ENCODE results near the gene TXNDC2.
"Not testable (repeated sequence)": the region's sequence is repeated elsewhere in the genome, so short reads cannot be mapped to it uniquely, and the experiment has no call there.

TXNDC2 gene

DNA sequence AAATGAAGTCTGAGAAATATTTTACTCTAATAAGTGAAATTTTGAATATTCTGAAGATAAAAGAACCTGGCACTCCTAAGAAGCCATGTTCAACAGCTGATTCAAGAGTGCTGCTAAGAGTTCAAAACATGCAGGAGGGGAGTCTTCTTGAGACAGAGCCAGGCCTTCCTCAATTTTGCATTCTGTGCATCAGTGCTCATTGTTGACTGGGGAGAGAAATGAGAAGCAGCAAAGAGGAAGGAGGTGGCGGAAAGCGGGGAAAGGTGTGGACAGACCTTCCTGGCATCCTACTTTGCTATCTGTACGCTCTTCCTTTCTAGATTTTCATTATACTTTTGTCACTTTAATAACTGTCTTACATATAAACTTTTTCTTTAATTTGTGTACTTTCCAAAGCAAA is 29.7 kb upstream of the TXNDC2 start:
- Histone ChIP-seq H3F3A (ENCODE audit: low read depth) (no peaks in the 10 kb centered on the region), H3K9me3 (ENCODE audit: insufficient read depth, low read depth, low read length) (no peaks in the 10 kb centered on the region), H3K36me3 (ENCODE audit: insufficient read depth, low read length) (no peaks in the 10 kb centered on the region), H2AFZ (ENCODE audit: low read length) (no peak overlapping the region), H3K4me3 (ENCODE audit: low read length, poor library complexity, severe bottlenecking) (no peak overlapping the region), H4K20me1 (ENCODE audit: insufficient read depth, low read length, poor library complexity, severe bottlenecking) (no peaks in the 10 kb centered on the region), H3K79me2 (ENCODE audit: insufficient read depth, low read length) (no peaks in the 10 kb centered on the region), H3K27me3 (ENCODE audit: insufficient read depth, low read length, poor library complexity, severe bottlenecking) (no peaks in the 10 kb centered on the region), H3K9me2 (replicated peaks; ENCODE audit: low read depth, low read length) (no peaks in the 10 kb centered on the region), H3K9ac (ENCODE audit: low read depth, low read length, poor library complexity, severe bottlenecking) (no peak overlapping the region), H3K4me2 (ENCODE audit: low read depth, low read length, poor library complexity, severe bottlenecking) (no peak overlapping the region), H3K4me1 (ENCODE audit: insufficient read depth, low read length, poor library complexity, severe bottlenecking) (peaks cover 19% of the 10 kb centered on the region)
- TF ChIP-seq EZH2phosphoT487 (IDR thresholded peaks at IDR 0.05; ENCODE audit: borderline replicate concordance) = no peak
- TF ChIP-seq, protein P1, sequence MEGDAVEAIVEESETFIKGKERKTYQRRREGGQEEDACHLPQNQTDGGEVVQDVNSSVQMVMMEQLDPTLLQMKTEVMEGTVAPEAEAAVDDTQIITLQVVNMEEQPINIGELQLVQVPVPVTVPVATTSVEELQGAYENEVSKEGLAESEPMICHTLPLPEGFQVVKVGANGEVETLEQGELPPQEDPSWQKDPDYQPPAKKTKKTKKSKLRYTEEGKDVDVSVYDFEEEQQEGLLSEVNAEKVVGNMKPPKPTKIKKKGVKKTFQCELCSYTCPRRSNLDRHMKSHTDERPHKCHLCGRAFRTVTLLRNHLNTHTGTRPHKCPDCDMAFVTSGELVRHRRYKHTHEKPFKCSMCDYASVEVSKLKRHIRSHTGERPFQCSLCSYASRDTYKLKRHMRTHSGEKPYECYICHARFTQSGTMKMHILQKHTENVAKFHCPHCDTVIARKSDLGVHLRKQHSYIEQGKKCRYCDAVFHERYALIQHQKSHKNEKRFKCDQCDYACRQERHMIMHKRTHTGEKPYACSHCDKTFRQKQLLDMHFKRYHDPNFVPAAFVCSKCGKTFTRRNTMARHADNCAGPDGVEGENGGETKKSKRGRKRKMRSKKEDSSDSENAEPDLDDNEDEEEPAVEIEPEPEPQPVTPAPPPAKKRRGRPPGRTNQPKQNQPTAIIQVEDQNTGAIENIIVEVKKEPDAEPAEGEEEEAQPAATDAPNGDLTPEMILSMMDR (conservative IDR thresholded peaks at IDR 0.05; ENCODE audit: low read length) = no peak

DNA sequence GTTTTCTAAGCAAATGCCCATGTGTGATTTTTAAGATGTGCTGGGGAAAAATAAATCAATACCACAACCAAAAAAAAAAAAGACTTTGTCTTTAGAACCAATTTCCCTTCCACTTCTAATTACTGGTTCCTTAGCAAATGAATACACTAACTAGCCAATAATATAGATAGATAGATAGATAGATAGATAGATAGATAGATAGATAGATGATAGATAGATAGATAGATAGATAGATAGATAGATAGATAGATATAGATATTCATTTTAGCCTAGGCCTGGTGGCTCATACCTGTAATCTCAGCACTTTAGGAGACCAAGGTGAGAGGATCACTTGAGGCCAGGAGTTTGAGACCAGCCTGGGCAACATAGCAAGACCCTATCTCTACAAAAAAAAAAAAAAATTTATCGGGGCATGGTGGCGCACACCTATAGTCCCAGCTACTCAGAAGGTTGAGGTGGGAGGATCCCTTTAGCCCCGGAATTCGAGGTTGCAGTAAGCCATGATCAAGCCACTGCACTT is 28.2 kb upstream of the TXNDC2 start:
- H3K4me1 ChIP-seq (ENCODE audit: insufficient read depth, low read length, poor library complexity, severe bottlenecking) = peaks cover 19% of the 10 kb centered on the region
- not testable (repeated sequence) for H3K36me3 ChIP-seq (ENCODE audit: insufficient read depth, low read length); H3F3A ChIP-seq (ENCODE audit: low read depth); H3K27me3 ChIP-seq (ENCODE audit: insufficient read depth, low read length, poor library complexity, severe bottlenecking); H3K79me2 ChIP-seq (ENCODE audit: insufficient read depth, low read length); H3K9me3 ChIP-seq (ENCODE audit: insufficient read depth, low read depth, low read length); H2AFZ ChIP-seq (ENCODE audit: low read length); H4K20me1 ChIP-seq (ENCODE audit: insufficient read depth, low read length, poor library complexity, severe bottlenecking); H3K4me2 ChIP-seq (ENCODE audit: low read depth, low read length, poor library complexity, severe bottlenecking); H3K9me2 ChIP-seq (replicated peaks; ENCODE audit: low read depth, low read length); H3K4me3 ChIP-seq (ENCODE audit: low read length, poor library complexity, severe bottlenecking); H3K9ac ChIP-seq (ENCODE audit: low read depth, low read length, poor library complexity, severe bottlenecking)

DNA sequence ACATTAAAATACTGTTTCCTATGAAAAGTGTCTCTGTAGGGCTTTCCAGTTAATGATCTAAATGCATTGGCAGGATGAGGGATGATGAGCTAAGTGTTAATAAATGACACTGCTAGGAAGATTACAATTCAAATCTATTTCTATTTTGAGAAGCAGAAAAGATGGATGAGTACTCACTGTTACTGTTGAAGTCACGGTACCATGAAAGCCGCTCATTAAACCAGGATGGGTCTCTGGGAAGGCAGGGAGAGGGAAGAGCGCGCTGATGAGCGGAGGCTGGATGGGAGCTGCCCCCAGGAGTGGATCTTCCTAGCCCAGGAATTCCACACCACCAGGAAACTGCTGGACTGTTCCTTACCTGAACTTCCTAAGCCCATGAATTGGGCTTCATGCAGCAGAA is 27.1 kb upstream of the TXNDC2 start:
- Histone ChIP-seq H2AFZ (ENCODE audit: low read length) (no peak overlapping the region), H3F3A (ENCODE audit: low read depth) (no peaks in the 10 kb centered on the region), H3K9me3 (ENCODE audit: insufficient read depth, low read depth, low read length) (no peaks in the 10 kb centered on the region), H3K4me3 (ENCODE audit: low read length, poor library complexity, severe bottlenecking) (no peak overlapping the region), H3K9ac (ENCODE audit: low read depth, low read length, poor library complexity, severe bottlenecking) (no peak overlapping the region), H3K36me3 (ENCODE audit: insufficient read depth, low read length) (no peaks in the 10 kb centered on the region), H3K9me2 (replicated peaks; ENCODE audit: low read depth, low read length) (no peaks in the 10 kb centered on the region), H4K20me1 (ENCODE audit: insufficient read depth, low read length, poor library complexity, severe bottlenecking) (no peaks in the 10 kb centered on the region), H3K4me1 (ENCODE audit: insufficient read depth, low read length, poor library complexity, severe bottlenecking) (peaks cover 25% of the 10 kb centered on the region), H3K79me2 (ENCODE audit: insufficient read depth, low read length) (no peaks in the 10 kb centered on the region), H3K4me2 (ENCODE audit: low read depth, low read length, poor library complexity, severe bottlenecking) (no peak overlapping the region), H3K27me3 (ENCODE audit: insufficient read depth, low read length, poor library complexity, severe bottlenecking) (no peaks in the 10 kb centered on the region)
- TF ChIP-seq, protein P1 (conservative IDR thresholded peaks at IDR 0.05; ENCODE audit: low read length) = no peak
- no peak for TF ChIP-seq EZH2phosphoT487 (IDR thresholded peaks at IDR 0.05; ENCODE audit: borderline replicate concordance)

DNA sequence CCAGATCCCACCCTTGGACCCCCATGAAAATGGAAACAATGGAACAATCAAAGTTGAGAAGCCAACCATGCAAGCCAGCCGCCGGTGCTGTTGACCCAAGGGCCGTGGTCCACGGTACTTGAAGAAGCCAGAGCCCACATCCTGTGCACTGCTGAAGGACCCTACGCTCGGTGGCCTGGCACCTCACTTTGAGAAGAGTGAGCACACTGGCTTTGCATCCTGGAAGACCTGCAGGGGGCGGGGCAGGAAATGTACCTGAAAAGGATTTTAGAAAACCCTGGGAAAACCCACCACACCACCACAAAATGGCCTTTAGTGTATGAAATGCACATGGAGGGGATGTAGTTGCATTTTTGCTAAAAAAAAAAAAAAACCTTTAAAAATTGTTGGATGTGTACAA is 26.5 kb upstream of the TXNDC2 start:
- Histone ChIP-seq H3K4me1 (ENCODE audit: insufficient read depth, low read length, poor library complexity, severe bottlenecking) (peaks cover 25% of the 10 kb centered on the region), H3K9me3 (ENCODE audit: insufficient read depth, low read depth, low read length) (no peaks in the 10 kb centered on the region), H3K79me2 (ENCODE audit: insufficient read depth, low read length) (no peaks in the 10 kb centered on the region), H3K27me3 (ENCODE audit: insufficient read depth, low read length, poor library complexity, severe bottlenecking) (no peaks in the 10 kb centered on the region), H3K9me2 (replicated peaks; ENCODE audit: low read depth, low read length) (no peaks in the 10 kb centered on the region), H4K20me1 (ENCODE audit: insufficient read depth, low read length, poor library complexity, severe bottlenecking) (no peaks in the 10 kb centered on the region), H3K9ac (ENCODE audit: low read depth, low read length, poor library complexity, severe bottlenecking) (no peak overlapping the region), H3K4me3 (ENCODE audit: low read length, poor library complexity, severe bottlenecking) (no peak overlapping the region), H2AFZ (ENCODE audit: low read length) (no peak overlapping the region), H3F3A (ENCODE audit: low read depth) (no peaks in the 10 kb centered on the region), H3K36me3 (ENCODE audit: insufficient read depth, low read length) (no peaks in the 10 kb centered on the region), H3K4me2 (ENCODE audit: low read depth, low read length, poor library complexity, severe bottlenecking) (no peak overlapping the region)
- TF ChIP-seq, protein P1 (conservative IDR thresholded peaks at IDR 0.05; ENCODE audit: low read length) = no peak
